HEK293 (cell line): ENCODE data around the gene UNC93B1.

Experiments used
- HOXD13 ChIP-seq: sonication (generic); formaldehyde crosslinking; IDR thresholded peaks from 2 replicates; pipeline ENCODE4 v1.8.0; 2022; ENCODE audit warnings: missing genetic modification reagents, borderline replicate concordance
- KLF7 ChIP-seq: fragments of 450-650 bp; formaldehyde crosslinking; IDR thresholded peaks from 2 replicates; pipeline ENCODE4 v1.5.1; 2016; ENCODE audit warnings: missing biosample characterization, missing genetic modification characterization, borderline replicate concordance
- SP2 ChIP-seq: fragments of 450-650 bp; formaldehyde crosslinking; IDR thresholded peaks from 2 replicates; pipeline ENCODE4 v1.5.1; 2016; ENCODE audit warnings: missing biosample characterization, missing genetic modification characterization
- ZNF121 ChIP-seq: fragments of 450-650 bp; formaldehyde crosslinking; IDR thresholded peaks from 2 replicates; pipeline ENCODE4 v1.5.1; 2016; ENCODE audit warnings: missing biosample characterization, missing genetic modification characterization
- ZNF391 ChIP-seq: fragments of 450-650 bp; formaldehyde crosslinking; IDR thresholded peaks from 2 replicates; pipeline ENCODE4 v1.5.1; 2016; ENCODE audit warnings: low read depth, missing biosample characterization, missing genetic modification characterization, borderline replicate concordance
- ZNF521 ChIP-seq: fragments of 450-650 bp; formaldehyde crosslinking; IDR thresholded peaks from 2 replicates; pipeline ENCODE4 v1.5.1; 2017; ENCODE audit warnings: missing biosample characterization, mild to moderate bottlenecking, missing genetic modification characterization
- ZNF768 ChIP-seq: fragments of 450-650 bp; formaldehyde crosslinking; IDR thresholded peaks from 2 replicates; pipeline ENCODE4 v1.5.1; 2018; ENCODE audit warnings: missing biosample characterization, mild to moderate bottlenecking, missing genetic modification characterization
- TF ChIP-seq, protein P1 (sequence below): fragments of 450-650 bp; formaldehyde crosslinking; IDR thresholded peaks from 2 replicates; pipeline ENCODE4 v1.5.1; 2016; ENCODE audit warnings: missing biosample characterization, missing genetic modification characterization
- TF ChIP-seq, protein P2 (sequence below): fragments of 450-650 bp; formaldehyde crosslinking; IDR thresholded peaks from 2 replicates; pipeline ENCODE4 v1.5.1; 2016; ENCODE audit warnings: missing biosample characterization, missing genetic modification characterization

DNA sequence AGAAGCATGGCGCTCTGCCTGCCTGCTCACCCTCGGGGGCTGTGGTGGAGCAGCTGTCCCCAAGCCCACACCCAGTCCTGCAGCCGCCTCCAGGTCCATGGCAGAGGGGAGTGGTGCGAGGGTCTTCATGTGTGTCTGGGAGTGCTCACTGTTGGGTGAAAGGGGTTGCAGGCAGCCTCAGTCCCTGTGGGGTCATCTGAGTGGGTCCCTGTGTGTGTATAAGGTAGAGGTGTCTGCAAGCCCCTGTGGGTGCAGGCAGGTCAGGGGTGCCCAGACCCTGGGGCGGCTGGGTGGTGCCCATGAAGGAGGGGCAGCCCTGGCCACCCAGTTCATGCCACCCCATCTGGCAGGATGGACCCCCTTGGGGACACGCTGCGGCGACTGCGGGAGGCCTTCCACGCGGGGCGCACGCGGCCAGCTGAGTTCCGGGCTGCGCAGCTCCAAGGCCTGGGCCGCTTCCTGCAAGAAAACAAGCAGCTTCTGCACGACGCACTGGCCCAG is 11.1 kb upstream of the UNC93B1 start:
- TF ChIP-seq ZNF768 (tag by site-specific recombination) = no peak
- TF ChIP-seq ZNF391 (tag by site-specific recombination) = no peak
- no peak for TF ChIP-seq ZNF121 (tag by site-specific recombination)
- no peak for TF ChIP-seq SP2 (tag by site-specific recombination)
- TF ChIP-seq ZNF521 (tag by site-specific recombination) = no peak
- TF ChIP-seq HOXD13 (CRISPR knock-in tag) = no peak
- no peak for TF ChIP-seq KLF7 (tag by site-specific recombination)
- TF ChIP-seq, protein P1, sequence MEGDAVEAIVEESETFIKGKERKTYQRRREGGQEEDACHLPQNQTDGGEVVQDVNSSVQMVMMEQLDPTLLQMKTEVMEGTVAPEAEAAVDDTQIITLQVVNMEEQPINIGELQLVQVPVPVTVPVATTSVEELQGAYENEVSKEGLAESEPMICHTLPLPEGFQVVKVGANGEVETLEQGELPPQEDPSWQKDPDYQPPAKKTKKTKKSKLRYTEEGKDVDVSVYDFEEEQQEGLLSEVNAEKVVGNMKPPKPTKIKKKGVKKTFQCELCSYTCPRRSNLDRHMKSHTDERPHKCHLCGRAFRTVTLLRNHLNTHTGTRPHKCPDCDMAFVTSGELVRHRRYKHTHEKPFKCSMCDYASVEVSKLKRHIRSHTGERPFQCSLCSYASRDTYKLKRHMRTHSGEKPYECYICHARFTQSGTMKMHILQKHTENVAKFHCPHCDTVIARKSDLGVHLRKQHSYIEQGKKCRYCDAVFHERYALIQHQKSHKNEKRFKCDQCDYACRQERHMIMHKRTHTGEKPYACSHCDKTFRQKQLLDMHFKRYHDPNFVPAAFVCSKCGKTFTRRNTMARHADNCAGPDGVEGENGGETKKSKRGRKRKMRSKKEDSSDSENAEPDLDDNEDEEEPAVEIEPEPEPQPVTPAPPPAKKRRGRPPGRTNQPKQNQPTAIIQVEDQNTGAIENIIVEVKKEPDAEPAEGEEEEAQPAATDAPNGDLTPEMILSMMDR = no peak
- TF ChIP-seq, protein P2, sequence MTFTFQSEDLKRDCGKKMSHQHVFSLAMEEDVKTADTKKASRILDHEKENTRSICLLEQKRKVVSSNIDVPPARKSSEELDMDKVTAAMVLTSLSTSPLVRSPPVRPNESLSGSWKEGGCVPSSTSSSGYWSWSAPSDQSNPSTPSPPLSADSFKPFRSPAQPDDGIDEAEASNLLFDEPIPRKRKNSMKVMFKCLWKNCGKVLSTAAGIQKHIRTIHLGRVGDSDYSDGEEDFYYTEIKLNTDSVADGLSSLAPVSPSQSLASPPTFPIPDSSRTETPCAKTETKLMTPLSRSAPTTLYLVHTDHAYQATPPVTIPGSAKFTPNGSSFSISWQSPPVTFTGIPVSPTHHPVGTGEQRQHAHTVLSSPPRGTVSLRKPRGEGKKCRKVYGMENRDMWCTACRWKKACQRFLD = no peak
